Suprapubic skin (tissue), 4 donors: ENCODE data around the gene ERCC2. TPM values are rescaled to one million over a fixed set of nuclear protein-coding genes. Genes with fewer than 3 reads are reported as not detected.
A peak's percentile ranks its signal among the peaks of the same experiment; 100 is the strongest.

Experiments used
- DNase-seq, 2 donors: peaks; one replicate each; pipeline ENCODE4 v3.0.0-alpha.2; 2019; ENCODE audit warnings: low spot score in 2 of 2
- H3K27ac ChIP-seq: fragments of 200-600 bp; sonication (generic); one replicate; pipeline ENCODE4 v1.5.1; 2019
- H3K27me3 ChIP-seq: fragments of 200-600 bp; sonication (generic); one replicate; pipeline ENCODE4 v1.5.1; 2019
- H3K36me3 ChIP-seq: fragments of 200-600 bp; sonication (generic); one replicate; pipeline ENCODE4 v1.5.1; 2019
- H3K4me1 ChIP-seq: fragments of 200-600 bp; sonication (generic); one replicate; pipeline ENCODE4 v1.5.1; 2019
- H3K4me3 ChIP-seq: fragments of 200-600 bp; sonication (generic); one replicate; pipeline ENCODE4 v1.5.1; 2019; ENCODE audit warnings: mild to moderate bottlenecking
- H3K9me3 ChIP-seq: fragments of 200-600 bp; sonication (generic); one replicate; pipeline ENCODE4 v1.5.1; 2019
- CTCF ChIP-seq, 2 donors: fragments of 200-600 bp in 1 of 2; fragments of 450-650 bp in 1 of 2; sonication (generic) in 1 of 2; IDR thresholded peaks; one replicate each; pipeline ENCODE4 v1.5.1; 2016 to 2019; ENCODE audit warnings: antibody characterized with exemption in 2 of 2, mild to moderate bottlenecking in 1 of 2, moderate library complexity in 1 of 2
- EP300 ChIP-seq: sonication (generic); formaldehyde crosslinking; IDR thresholded peaks from one replicate; pipeline ENCODE4 v1.6.1; 2017; ENCODE audit warnings: antibody characterized with exemption
- POLR2A ChIP-seq, 2 donors: fragments of 450-650 bp; IDR thresholded peaks; one replicate each; pipeline ENCODE4 v1.6.1; 2017; ENCODE audit warnings: antibody characterized with exemption in 2 of 2, mild to moderate bottlenecking in 2 of 2, moderate library complexity in 2 of 2
- POLR2AphosphoS5 ChIP-seq, 3 donors: sonication (generic); formaldehyde crosslinking; IDR thresholded peaks; one replicate each; pipeline ENCODE4 v1.6.1; 2017; ENCODE audit warnings: antibody characterized with exemption in 3 of 3
- WGBS: methylation state at CpG from one replicate; pipeline ENCODE4 v1.1.5; 2018; 5-methylcytosine and 5-hydroxymethylcytosine counted together
- total RNA-seq, 4 donors: library from RNA; depleted of rRNA; stranded (reverse); fragments of >200 nt; gene quantifications; one replicate each; pipeline ENCODE4 v1.1.0, GENCODE V29; 2016

The ERCC2 gene
- total RNA-seq, 4 donors from 2014 or later: 10.2 to 22.3 (median 14.1) TPM

GRCh38 chr19:45403781-45404556 is 33.6 kb upstream of the ERCC2 start:
- 11% methylated on average over 20 of the region's 25 CpGs for WGBS

GRCh38 chr19:45403272-45403671 is 32.9 kb upstream of the ERCC2 start:
- Histone ChIP-seq H3K9me3 (no peaks in the 10 kb centered on the region), H3K36me3 (no peaks in the 10 kb centered on the region), H3K4me3 (peak overlapping the region; percentile 68), H3K4me1 (peaks cover 83% of the 10 kb centered on the region), H3K27ac (peak overlapping the region; percentile 96), H3K27me3 (no peaks in the 10 kb centered on the region)
- DNase-seq: no peak
- TF ChIP-seq POLR2AphosphoS5 (IDR thresholded peaks at IDR 0.05) (no peak), CTCF (IDR thresholded peaks at IDR 0.05) (no peak), POLR2A (IDR thresholded peaks at IDR 0.05) (no peak), EP300 (no peak)
- 48% methylated on average over 4 of the region's 4 CpGs for WGBS

More at GRCh38 chr19:45403781-45404556, 33.6 kb upstream of the ERCC2 start:
- Histone ChIP-seq H3K9me3 (no peaks in the 10 kb centered on the region), H3K4me3 (peak overlapping the region; percentile 68), H3K36me3 (peaks cover 2% of the 10 kb centered on the region), H3K4me1 (peaks cover 76% of the 10 kb centered on the region), H3K27me3 (no peaks in the 10 kb centered on the region), H3K27ac (peak overlapping the region; percentile 96)
- TF ChIP-seq CTCF (IDR thresholded peaks at IDR 0.05) (no peak), POLR2AphosphoS5 (IDR thresholded peaks at IDR 0.05) (no peak), EP300 (no peak), POLR2A (IDR thresholded peaks at IDR 0.05) (no peak)
- DNase-seq: peak in 1 of 2 donors; percentile 81

GRCh38 chr19:45402298-45403061 is 32.1 kb upstream of the ERCC2 start:
- Histone ChIP-seq H3K4me1 (peaks cover 83% of the 10 kb centered on the region), H3K27ac (peak overlapping the region; percentile 96), H3K27me3 (no peaks in the 10 kb centered on the region), H3K36me3 (no peaks in the 10 kb centered on the region), H3K9me3 (no peaks in the 10 kb centered on the region), H3K4me3 (peak overlapping the region; percentile 68)
- WGBS: 20% methylated on average over 19 of the region's 40 CpGs
- DNase-seq: peak in 1 of 2 donors; percentile 76
- TF ChIP-seq POLR2AphosphoS5 (IDR thresholded peaks at IDR 0.05): peak in 1 of 3 donors; percentile 13
- TF ChIP-seq POLR2A (IDR thresholded peaks at IDR 0.05): no peak
- TF ChIP-seq EP300: no peak
- peak; percentile 29 to 74 for TF ChIP-seq CTCF (IDR thresholded peaks at IDR 0.05)

GRCh38 chr19:45401815-45402214 is 31.4 kb upstream of the ERCC2 start:
- Histone ChIP-seq H3K27ac (peak overlapping the region; percentile 96), H3K36me3 (peaks cover under 1% of the 10 kb centered on the region), H3K4me3 (peak overlapping the region; percentile 68), H3K9me3 (no peaks in the 10 kb centered on the region), H3K4me1 (peaks cover 77% of the 10 kb centered on the region), H3K27me3 (no peaks in the 10 kb centered on the region)
- TF ChIP-seq EP300: no peak
- TF ChIP-seq POLR2AphosphoS5 (IDR thresholded peaks at IDR 0.05): no peak
- no peak for TF ChIP-seq POLR2A (IDR thresholded peaks at IDR 0.05)
- WGBS: 84% methylated on average over 6 of the region's 6 CpGs
- DNase-seq: no peak

- WGBS: 34% methylated on average over 4 of the region's 6 CpGs
- peak in 1 of 2 donors; percentile 75 for DNase-seq
- H3K27ac ChIP-seq: peak overlapping the region; percentile 4
- no peak overlapping the region for H3K4me3 ChIP-seq
- no peaks in the 10 kb centered on the region for H3K27me3 ChIP-seq
- H3K9me3 ChIP-seq: no peaks in the 10 kb centered on the region
- H3K4me1 ChIP-seq: peaks cover 65% of the 10 kb centered on the region
- peaks cover 11% of the 10 kb centered on the region for H3K36me3 ChIP-seq
- TF ChIP-seq POLR2AphosphoS5 (IDR thresholded peaks at IDR 0.05): peak in 2 of 3 donors; percentile 32 to 61
- no peak for TF ChIP-seq CTCF (IDR thresholded peaks at IDR 0.05)
- TF ChIP-seq POLR2A (IDR thresholded peaks at IDR 0.05): no peak
- no peak for TF ChIP-seq EP300
Observed at GRCh38 chr19:45400192-45400591, 29.8 kb upstream of the ERCC2 start.
